GM18519 (cell line): ENCODE data around the gene SEC24D.
A peak's percentile ranks its signal among the peaks of the same experiment; 100 is the strongest.

Source experiments
- ATAC-seq: cut with Tn5 transposase; IDR thresholded peaks from one replicate; pipeline ENCODE4 v1.9.1; 2021; ENCODE audit warnings: mild to moderate bottlenecking, moderate library complexity; ENCODE audit not compliant: unreplicated experiment, low FRiP score

The SEC24D gene

GRCh38 chr4:118845552-118846050 lies 9.7 kb upstream of the SEC24D start:
- ATAC-seq = no peak

GRCh38 chr4:118843237-118843636 lies 7.3 kb upstream of the SEC24D start:
- ATAC-seq = no peak

GRCh38 chr4:118842055-118842454 lies 6.1 kb upstream of the SEC24D start:
- ATAC-seq = no peak

DNA sequence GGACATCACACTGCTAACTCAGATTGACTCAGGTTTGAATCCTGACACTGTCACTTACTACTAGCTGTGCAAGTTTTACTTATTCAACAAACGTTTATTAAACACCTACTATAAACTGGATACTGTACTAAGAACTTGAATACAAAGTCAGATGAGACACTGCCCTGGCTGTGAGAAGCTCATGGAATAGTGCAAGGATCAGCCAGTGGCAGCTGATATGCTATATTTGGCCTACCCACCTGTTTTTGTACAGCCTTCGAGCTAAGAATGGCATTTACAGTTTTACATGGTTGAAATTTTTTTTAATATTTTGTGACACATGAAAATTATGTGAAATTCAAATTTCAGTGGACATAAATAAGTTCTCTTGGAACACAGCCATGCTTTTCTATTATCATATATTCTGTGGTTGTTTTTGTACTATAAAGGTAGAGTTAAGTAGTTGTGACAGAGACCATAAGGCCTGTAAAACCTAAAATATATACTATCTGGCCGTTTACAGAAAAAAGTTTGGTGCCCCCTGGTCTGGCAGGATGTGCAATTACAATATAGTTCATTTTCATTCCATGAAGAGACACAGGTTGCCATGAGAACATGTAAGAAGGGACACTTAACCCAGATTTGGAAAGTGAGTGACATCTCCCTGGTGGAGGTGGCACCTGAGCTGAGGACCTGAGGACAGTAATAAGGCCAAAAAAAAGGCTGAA lies 3.4 kb upstream of the SEC24D start:
- ATAC-seq = no peak

GRCh38 chr4:118837121-118837507 lies 1.2 kb upstream of the SEC24D start:
- ATAC-seq = no peak

DNA sequence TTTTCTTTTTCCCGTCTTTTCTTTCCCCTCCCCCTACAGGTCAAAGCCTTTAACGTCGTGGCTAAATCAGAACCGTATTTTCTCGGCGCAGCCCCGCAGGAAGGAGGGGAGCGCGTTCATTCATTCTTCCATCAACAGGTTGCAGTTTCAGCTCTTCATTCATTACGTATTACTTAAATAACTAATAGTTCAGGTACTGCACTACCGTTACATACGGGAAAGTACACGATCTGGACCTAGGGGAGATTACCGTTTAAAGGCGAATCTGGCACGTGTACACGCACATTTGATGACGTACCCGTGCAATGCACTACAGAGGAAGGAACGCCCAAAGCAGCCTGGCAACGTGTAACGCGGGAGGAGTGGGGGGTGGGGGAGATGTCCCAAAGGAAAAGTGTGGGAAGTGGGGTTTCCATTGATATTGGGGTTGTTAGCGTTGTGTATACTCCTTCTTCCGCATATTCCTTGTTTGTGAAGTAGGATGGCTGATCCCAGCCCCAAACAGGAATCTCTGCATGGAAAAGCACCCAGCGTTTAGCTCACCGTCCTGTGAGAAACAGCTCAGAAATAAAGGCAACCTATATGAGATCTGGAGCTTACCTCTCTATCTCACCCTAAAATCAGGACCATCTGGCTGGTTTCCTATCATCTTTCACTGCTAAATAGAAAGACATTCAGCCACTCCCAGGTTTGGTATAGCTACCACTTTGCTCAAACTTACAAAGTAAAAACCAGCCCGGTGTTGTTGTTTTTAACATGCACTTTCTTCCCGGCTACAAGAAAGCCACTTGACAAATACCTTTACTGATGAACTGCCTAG lies 585 bp upstream of the SEC24D start:
- ATAC-seq = peak; percentile 26

- peak; percentile 52 for ATAC-seq
These were observed 861 bp downstream of the SEC24D start for GRCh38 chr4:118834960-118835569.

- ATAC-seq = peak; percentile 22
These were observed 1.9 kb downstream of the SEC24D start for GRCh38 chr4:118834070-118834469.

- ATAC-seq = no peak
These were observed 2.6 kb downstream of the SEC24D start for GRCh38 chr4:118833192-118833820.

DNA sequence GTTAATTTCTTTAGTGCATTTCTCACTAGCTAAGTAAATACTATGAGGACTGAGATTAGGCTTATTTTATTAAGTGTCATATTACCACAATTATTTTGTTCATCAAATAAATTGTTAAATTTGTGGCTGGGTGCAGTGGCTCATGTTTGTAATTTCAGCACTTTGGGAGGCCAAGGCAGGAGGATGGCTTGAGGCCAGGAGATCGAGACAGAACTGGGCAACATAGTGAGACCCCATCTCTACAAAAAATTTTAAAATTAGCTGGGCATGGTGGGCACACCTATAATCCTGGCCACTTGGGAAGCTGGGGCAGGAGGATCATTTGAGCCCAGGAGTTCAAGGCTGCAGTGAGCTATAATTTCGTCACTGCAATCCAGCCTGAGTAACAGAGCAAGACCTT lies 6.8 kb downstream of the SEC24D start:
- ATAC-seq = no peak

DNA sequence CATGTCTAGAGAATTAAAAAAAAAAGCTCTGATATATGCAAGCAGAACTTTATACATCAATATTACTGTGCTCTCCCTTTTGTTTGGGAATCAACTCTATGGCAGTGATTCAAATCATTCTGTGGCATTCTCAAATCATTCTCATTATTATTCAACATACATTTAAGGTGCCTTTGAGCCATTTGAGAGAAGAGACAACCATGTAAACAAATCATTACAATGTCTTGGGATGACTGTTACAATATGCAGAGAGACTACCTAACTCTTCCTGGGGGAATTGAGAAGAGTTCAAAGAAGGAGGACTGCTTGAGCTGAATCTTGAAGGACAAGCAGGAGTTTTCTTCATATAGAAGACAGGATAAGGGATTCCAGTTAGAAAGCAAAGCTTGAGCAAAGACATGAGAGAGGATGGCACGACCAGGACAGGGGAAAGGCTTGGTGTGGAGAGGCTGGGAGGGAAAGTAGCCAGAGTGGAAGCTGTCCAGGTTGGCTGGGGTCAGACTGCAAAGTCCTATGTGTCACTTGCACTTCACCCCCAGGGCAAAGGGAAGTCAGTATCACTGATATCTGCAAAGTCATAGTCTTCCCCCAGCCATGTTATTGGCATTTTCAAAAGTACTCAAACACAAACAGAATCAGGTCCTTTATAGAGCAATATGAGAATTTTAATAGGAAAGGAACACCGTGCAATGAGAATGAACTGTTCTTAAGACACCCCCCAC lies 9.0 kb downstream of the SEC24D start:
- peak; percentile 44 for ATAC-seq

DNA sequence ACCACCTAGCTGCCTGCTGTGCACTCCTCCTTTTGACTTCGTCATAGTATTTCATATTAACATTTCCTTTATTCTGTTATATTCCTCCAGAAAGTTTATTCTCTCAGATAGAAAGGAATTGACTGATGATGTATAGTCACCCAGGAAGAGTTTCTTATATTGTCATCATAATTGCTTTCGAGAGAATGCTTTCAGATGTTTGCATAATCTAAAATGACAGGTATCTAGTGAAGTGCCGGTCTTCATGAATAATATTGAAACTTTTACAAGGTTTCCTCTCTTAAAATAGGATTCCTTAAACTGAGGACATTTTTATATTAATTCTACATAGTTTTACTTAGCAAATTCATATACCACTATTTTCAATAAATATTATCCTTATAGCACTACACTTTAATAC lies 10.1 kb downstream of the SEC24D start:
- ATAC-seq = peak; percentile 76

- no peak for ATAC-seq
These were observed 11.8 kb downstream of the SEC24D start for GRCh38 chr4:118824141-118824540.

- ATAC-seq = no peak
These were observed 12.5 kb downstream of the SEC24D start for GRCh38 chr4:118823471-118823870.

DNA sequence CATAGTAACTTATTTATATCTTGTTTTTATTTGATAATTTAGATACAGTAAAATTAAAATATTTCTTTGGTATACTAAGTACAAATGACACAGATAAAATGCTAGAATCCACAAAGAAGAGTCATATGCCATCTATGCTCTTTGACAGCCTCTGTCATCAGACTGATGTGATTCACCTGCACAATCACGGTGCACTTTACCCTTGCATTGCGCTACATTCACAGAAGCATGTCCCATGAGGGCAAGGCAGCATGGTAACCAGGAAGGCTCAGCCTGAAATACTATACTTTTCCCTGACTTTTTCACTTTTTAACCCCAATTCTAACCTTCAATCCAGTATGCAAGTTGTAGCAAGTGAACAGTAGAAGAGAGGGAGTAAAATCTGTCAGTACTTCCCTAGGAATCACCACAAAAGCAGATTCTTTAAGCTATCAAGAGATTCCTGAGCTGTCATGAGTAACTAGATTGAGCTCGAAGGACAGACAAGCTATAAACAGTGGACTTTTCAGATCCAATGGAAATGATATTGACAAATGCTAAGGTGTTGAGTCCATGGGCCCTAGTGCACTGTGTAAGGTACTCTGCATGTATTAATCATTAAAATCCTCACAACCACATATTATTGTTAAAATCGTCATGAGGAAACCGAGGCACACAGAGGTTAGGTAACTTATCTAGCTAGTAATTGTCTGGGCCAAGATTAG lies 14.2 kb downstream of the SEC24D start:
- no peak for ATAC-seq

DNA sequence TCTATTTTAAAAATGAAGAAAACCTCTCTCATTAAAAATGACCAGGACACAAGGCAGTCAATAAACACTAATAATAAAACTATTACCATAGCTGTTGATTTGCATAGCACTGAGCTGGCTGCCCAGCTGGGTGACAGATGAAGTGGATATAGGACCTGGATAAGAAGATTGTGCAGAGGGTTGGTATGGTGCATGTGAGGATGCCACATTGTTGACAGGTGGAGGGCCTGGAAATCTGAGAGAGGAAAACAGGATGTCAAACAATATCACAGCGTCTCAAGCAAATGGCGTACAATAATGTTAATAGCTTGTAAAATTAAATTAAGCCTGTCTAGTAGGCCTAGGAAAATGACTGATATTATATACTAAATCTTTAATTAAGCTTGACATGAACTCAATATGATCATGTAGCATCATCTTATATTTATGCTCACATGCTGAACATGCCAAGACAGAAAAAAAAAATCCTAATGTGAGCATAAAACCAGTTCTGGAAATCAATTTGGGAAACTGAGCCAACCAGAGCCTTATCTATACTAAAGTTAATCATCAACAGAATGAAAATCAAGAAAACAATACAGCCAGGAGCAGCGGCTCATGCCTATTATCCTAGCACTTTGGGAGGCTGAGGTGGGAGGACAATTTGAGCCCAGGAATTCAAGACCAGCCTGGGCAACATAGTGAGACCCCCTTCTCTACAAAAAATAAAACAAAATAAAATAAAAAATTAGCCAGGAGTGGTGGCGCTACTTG lies 18.6 kb downstream of the SEC24D start:
- no peak for ATAC-seq

DNA sequence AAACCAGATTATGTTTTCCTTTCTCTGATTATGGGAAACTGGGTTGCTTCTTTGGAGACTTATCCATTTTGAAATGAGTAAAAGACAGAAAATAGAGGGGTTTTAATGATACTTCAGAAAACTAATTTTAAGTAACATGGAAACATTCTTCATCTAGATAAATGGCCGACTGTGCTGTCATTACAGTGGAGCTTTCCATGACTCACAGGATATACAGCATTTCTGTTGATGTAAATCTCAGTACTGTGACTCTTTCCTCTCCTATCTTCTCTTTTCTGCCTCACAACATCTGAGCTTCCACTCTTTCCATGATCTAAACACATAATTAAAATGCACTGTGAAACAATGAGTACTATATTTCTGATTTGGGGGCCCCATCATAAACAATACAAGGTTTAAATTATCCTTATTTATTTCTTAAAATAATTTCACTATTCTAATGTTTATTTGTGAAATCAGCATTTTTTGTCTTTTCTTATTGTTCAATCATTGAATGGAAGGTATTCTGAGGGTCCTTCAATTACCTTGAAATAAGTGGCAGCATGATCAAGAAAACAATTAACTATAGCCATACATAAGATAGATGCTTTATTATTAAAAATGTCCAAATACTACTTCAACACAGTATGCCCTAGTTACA lies 19.3 kb downstream of the SEC24D start:
- ATAC-seq = no peak

- no peak for ATAC-seq
These were observed 21.0 kb downstream of the SEC24D start for GRCh38 chr4:118814891-118815290.
